Measurements from ENCODE around the gene BTNL8.

Gene BTNL8

DNA sequence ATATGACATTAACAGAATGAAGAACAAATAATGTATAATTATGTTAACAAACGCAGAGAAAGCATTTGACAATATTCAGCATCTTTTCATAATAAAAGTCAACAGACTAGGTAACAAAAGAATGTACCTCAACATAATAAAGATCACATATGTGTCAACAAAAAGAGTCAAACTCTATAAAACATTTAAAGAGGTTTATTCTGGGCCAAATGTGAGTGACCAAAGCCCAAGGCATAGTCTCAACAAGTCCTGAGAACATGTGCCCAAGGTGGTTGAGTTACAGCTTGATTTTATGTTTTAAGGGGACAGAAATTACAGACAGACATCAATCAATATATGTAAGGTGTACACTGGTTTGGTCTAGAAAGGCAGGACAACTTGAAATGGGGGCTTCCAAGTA lies 19.4 kb downstream of the BTNL8 start:
- Histone ChIP-seq H3K27me3 (no peaks in the 10 kb centered on the region), H3K36me3 (peaks cover 15% of the 10 kb centered on the region), H3K4me1 (ENCODE audit: control insufficient read depth in 1 of 2, insufficient read depth in 1 of 2, low read depth in 1 of 2, low read length in 1 of 2) (peaks cover 17 to 29% of the 10 kb centered on the region in 2 experiments), H3K27ac (no peak overlapping the region), H3K9me3 (no peaks in the 10 kb centered on the region), H3K4me3 (ENCODE audit: low read depth in 1 of 2, low read length in 1 of 2) (no peak overlapping the region)
- TF ChIP-seq, protein P1, sequence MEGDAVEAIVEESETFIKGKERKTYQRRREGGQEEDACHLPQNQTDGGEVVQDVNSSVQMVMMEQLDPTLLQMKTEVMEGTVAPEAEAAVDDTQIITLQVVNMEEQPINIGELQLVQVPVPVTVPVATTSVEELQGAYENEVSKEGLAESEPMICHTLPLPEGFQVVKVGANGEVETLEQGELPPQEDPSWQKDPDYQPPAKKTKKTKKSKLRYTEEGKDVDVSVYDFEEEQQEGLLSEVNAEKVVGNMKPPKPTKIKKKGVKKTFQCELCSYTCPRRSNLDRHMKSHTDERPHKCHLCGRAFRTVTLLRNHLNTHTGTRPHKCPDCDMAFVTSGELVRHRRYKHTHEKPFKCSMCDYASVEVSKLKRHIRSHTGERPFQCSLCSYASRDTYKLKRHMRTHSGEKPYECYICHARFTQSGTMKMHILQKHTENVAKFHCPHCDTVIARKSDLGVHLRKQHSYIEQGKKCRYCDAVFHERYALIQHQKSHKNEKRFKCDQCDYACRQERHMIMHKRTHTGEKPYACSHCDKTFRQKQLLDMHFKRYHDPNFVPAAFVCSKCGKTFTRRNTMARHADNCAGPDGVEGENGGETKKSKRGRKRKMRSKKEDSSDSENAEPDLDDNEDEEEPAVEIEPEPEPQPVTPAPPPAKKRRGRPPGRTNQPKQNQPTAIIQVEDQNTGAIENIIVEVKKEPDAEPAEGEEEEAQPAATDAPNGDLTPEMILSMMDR (IDR thresholded peaks at IDR 0.05): no peak

GRCh38 chr5:180920710-180921109 lies 21.8 kb downstream of the BTNL8 start:
- Histone ChIP-seq H3K4me1 (ENCODE audit: control insufficient read depth in 1 of 2, insufficient read depth in 1 of 2, low read depth in 1 of 2, low read length in 1 of 2) (peaks cover 6% of the 10 kb centered on the region in 2 experiments), H3K9me3 (no peaks in the 10 kb centered on the region), H3K4me3 (ENCODE audit: low read depth in 1 of 2, low read length in 1 of 2) (no peak overlapping the region), H3K27me3 (no peaks in the 10 kb centered on the region), H3K36me3 (no peaks in the 10 kb centered on the region), H3K27ac (no peak overlapping the region)
- TF ChIP-seq, protein P1 (IDR thresholded peaks at IDR 0.05): no peak

- Histone ChIP-seq H3K9me3 (no peaks in the 10 kb centered on the region), H3K27me3 (no peaks in the 10 kb centered on the region)
- TF ChIP-seq, protein P1 (IDR thresholded peaks at IDR 0.05): no peak
Measured at GRCh38 chr5:180922932-180923331, 24.0 kb downstream of the BTNL8 start.

GRCh38 chr5:180932660-180933059 lies 33.7 kb downstream of the BTNL8 start:
- peaks cover 9% of the 10 kb centered on the region for H3K36me3 ChIP-seq
- no peaks in the 10 kb centered on the region for H3K4me1 ChIP-seq (ENCODE audit: control insufficient read depth in 1 of 2, insufficient read depth in 1 of 2, low read depth in 1 of 2, low read length in 1 of 2)
- H3K4me3 ChIP-seq (ENCODE audit: low read depth in 1 of 2, low read length in 1 of 2): no peak overlapping the region
- no peaks in the 10 kb centered on the region for H3K27me3 ChIP-seq
- H3K27ac ChIP-seq: no peak overlapping the region
- TF ChIP-seq, protein P1 (IDR thresholded peaks at IDR 0.05): no peak
- H3K9me3 ChIP-seq: no peaks in the 10 kb centered on the region

More at GRCh38 chr5:180922932-180923331, 24.0 kb downstream of the BTNL8 start:
- H3K36me3 ChIP-seq: no peaks in the 10 kb centered on the region
- no peaks in the 10 kb centered on the region for H3K4me1 ChIP-seq (ENCODE audit: control insufficient read depth in 1 of 2, insufficient read depth in 1 of 2, low read depth in 1 of 2, low read length in 1 of 2)
- no peak overlapping the region for H3K27ac ChIP-seq
- no peak overlapping the region for H3K4me3 ChIP-seq (ENCODE audit: low read depth in 1 of 2, low read length in 1 of 2)

DNA sequence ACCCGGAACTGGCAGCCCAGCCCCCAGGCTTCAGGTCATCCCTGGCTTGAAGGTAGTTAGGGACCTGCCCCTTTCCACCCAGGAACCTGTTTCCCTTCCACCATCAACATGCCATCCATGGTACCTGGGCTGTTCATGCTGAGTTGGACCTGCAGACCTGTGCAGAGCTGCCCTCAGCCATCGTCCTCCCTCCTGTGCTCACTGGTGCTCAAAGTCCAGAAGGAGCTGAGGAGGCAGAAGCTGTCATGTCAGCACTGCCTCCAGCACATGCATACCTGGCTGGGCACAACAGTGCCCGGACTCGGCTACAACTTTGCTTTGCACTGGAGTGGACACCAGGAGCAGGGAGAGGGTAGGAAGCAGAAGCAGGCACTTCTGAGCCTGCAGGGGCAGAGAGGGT lies 36.2 kb downstream of the BTNL8 start:
- no peak overlapping the region for H3K4me3 ChIP-seq (ENCODE audit: low read depth in 1 of 2, low read length in 1 of 2)
- TF ChIP-seq, protein P1 (IDR thresholded peaks at IDR 0.05): no peak
- H3K36me3 ChIP-seq: peaks cover 9% of the 10 kb centered on the region

GRCh38 chr5:180938294-180938693 lies 39.3 kb downstream of the BTNL8 start:
- H3K27me3 ChIP-seq: no peaks in the 10 kb centered on the region
- H3K9me3 ChIP-seq: no peaks in the 10 kb centered on the region
- H3K27ac ChIP-seq: no peak overlapping the region
- peaks cover 9% of the 10 kb centered on the region for H3K36me3 ChIP-seq
- no peak overlapping the region for H3K4me3 ChIP-seq (ENCODE audit: low read depth in 1 of 2, low read length in 1 of 2)
- TF ChIP-seq, protein P1 (IDR thresholded peaks at IDR 0.05): no peak
- H3K4me1 ChIP-seq (ENCODE audit: control insufficient read depth in 1 of 2, insufficient read depth in 1 of 2, low read depth in 1 of 2, low read length in 1 of 2): no peaks in the 10 kb centered on the region

More for the DNA sequence above, 36.2 kb downstream of the BTNL8 start:
- no peaks in the 10 kb centered on the region for H3K27me3 ChIP-seq
- no peak overlapping the region for H3K27ac ChIP-seq
- H3K4me1 ChIP-seq (ENCODE audit: control insufficient read depth in 1 of 2, insufficient read depth in 1 of 2, low read depth in 1 of 2, low read length in 1 of 2): no peaks in the 10 kb centered on the region
- no peaks in the 10 kb centered on the region for H3K9me3 ChIP-seq
